ENCODE measurements around the gene POLR2F. TPM values are rescaled to one million over a fixed set of nuclear protein-coding genes. Genes with fewer than 3 reads are reported as not detected.
A peak's percentile ranks its signal among the peaks of the same experiment; 100 is the strongest.

Gene POLR2F
- total RNA-seq, 1 experiment from 2014 or later: 141 TPM

DNA sequence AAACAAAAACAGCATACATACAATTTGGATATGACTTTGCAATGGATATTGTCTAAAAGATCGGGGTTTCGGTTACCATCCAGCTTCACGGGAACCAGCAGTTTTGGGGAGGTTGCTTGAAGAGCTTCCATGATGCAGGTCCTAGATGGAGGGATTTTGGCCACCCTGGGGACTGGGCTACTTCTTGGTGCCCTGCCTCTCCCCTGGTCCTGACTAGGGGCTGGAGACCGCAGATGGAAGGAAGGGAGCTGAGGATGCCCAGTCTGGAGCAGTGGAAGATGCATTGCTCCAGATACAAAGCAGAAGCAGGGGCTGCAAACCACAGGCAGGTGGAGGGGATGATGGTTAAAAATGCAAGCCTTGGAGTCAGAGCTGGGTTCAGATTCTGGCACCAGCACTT lies 17.4 kb downstream of the POLR2F start:
- Histone ChIP-seq H3K23me2 (ENCODE audit: insufficient read length, low read depth, low read length, poor library complexity, severe bottlenecking) (no peaks in the 10 kb centered on the region), H3K79me2 (ENCODE audit: insufficient read depth, low read length) (no peaks in the 10 kb centered on the region), H4K5ac (ENCODE audit: insufficient read length, low read depth, low read length) (no peak overlapping the region), H3K23ac (ENCODE audit: insufficient read length, low read depth, low read length) (no peak overlapping the region), H3K79me1 (ENCODE audit: insufficient read depth, low read depth, low read length, poor library complexity, severe bottlenecking) (no peaks in the 10 kb centered on the region), H3K4ac (ENCODE audit: low read depth, low read length) (no peak overlapping the region), H3K14ac (ENCODE audit: insufficient read depth, low read length) (no peak overlapping the region), H2AFZ (ENCODE audit: low read length) (no peak overlapping the region), H3K4me1 (ENCODE audit: insufficient read depth, low read length) (no peaks in the 10 kb centered on the region; the same call in 1 of the 2 replicates), H3K9me3 (ENCODE audit: control insufficient read depth, low read depth, low read length) (no peaks in the 10 kb centered on the region), H3K18ac (ENCODE audit: insufficient read length, low read depth, low read length) (no peak overlapping the region), H4K8ac (replicated peaks; ENCODE audit: insufficient read length, low read depth, low read length) (no peak overlapping the region), H3K27me3 (ENCODE audit: insufficient read depth, low read length) (no peaks in the 10 kb centered on the region), H3K4me2 (ENCODE audit: insufficient read depth, insufficient read length, low read length) (no peak overlapping the region), H2AK5ac (ENCODE audit: insufficient read length, low read length) (no peak overlapping the region), H2BK12ac (ENCODE audit: insufficient read length, low read depth, low read length) (no peak overlapping the region), H3T11ph (ENCODE audit: low read length) (no peak overlapping the region), H3K56ac (ENCODE audit: insufficient read length, low read depth, low read length) (no peak overlapping the region), H3K9ac (ENCODE audit: extremely low read depth, insufficient read length, low read length) (no peak overlapping the region), H2BK120ac (ENCODE audit: low read depth, low read length, poor library complexity, severe bottlenecking) (no peak overlapping the region), H2BK20ac (ENCODE audit: low read depth, low read length, poor library complexity, severe bottlenecking) (no peak overlapping the region), H4K91ac (ENCODE audit: insufficient read length, low read depth, low read length) (no peak overlapping the region), H2BK15ac (ENCODE audit: low read depth, low read length) (no peak overlapping the region), H2BK5ac (ENCODE audit: insufficient read length, low read length) (no peak overlapping the region), H4K20me1 (ENCODE audit: control insufficient read depth, insufficient read depth, insufficient read length) (peaks cover 3% of the 10 kb centered on the region), H3K27ac (ENCODE audit: insufficient read length, low read depth, low read length) (no peak overlapping the region)
- Mint-ChIP-seq H3K4me3 (no peak overlapping the region; a peak in 1 of 5 replicates), H3K9me3 (0 out of 5 replicates have a peak, but pooled peaks cover 0 to 3% of the 10 kb centered on the region in 2 experiments), H3K27me3 (ENCODE audit: low read depth) (no peaks in the 10 kb centered on the region; the same call in 1 of the 2 replicates), H3K27ac (peak overlapping the region in 1 of 3 experiments; percentile 80; a peak in 2 of 7 replicates), H3K4me1 (peaks cover 32 to 53% of the 10 kb centered on the region in 2 experiments), H3K36me3 (ENCODE audit: insufficient read depth in 1 of 3, low read depth in 3 of 3) (peaks cover 15 to 58% (median 49%) of the 10 kb centered on the region in 3 experiments; a peak in 6 of 7 replicates)
- no peak for DNase-seq
- no CpG with 5 or more reads among the region's 4 CpGs for whole genome bisulfite sequencing (ENCODE audit: extremely low coverage, insufficient read length, low lambda C conversion rate)
- TF ChIP-seq CTCF (conservative IDR thresholded peaks at IDR 0.05): no peak

All from H9 (cell line).